Type B pancreatic cell (in vitro differentiated cells): ENCODE results near the gene TSPAN11. TPM values are rescaled to one million over a fixed set of nuclear protein-coding genes. Genes with fewer than 3 reads are reported as not detected.
"Not testable (repeated sequence)": the region's sequence is repeated elsewhere in the genome, so short reads cannot be mapped to it uniquely, and the experiment has no call there.

Experiments
- DNase-seq: peaks from one replicate; pipeline ENCODE4 v3.0.0; 2021; ENCODE audit warnings: mixed read lengths; ENCODE audit not compliant: unreplicated experiment; ENCODE audit errors: extremely low spot score
- H3K27ac Mint-ChIP-seq: 2 replicates; pipeline ENCODE4 v1.8.0; 2021; ENCODE audit warnings: mild to moderate bottlenecking, mixed read lengths
- H3K27me3 Mint-ChIP-seq: 2 replicates; pipeline ENCODE4 v1.8.0; 2021; ENCODE audit warnings: mixed read lengths
- H3K36me3 Mint-ChIP-seq: 2 replicates; pipeline ENCODE4 v1.8.0; 2021; ENCODE audit warnings: mixed read lengths
- H3K4me1 Mint-ChIP-seq: one replicate; pipeline ENCODE4 v1.8.0; 2021; ENCODE audit warnings: mixed read lengths; ENCODE audit not compliant: unreplicated experiment
- H3K4me3 Mint-ChIP-seq: 2 replicates; pipeline ENCODE4 v1.8.0; 2021; ENCODE audit warnings: mild to moderate bottlenecking, mixed read lengths
- H3K9me3 Mint-ChIP-seq: 2 replicates; pipeline ENCODE4 v1.8.0; 2021; ENCODE audit warnings: mixed read lengths
- total RNA-seq: library from RNA; stranded (reverse); gene quantifications from 2 replicates; pipeline ENCODE4 v1.2.1, GENCODE V29; 2021; ENCODE audit warnings: low replicate concordance
- TF ChIP-seq, protein P1 (sequence below): fragments of 200-600 bp; sonication (generic); conservative IDR thresholded peaks from 2 replicates; pipeline ENCODE4 v1.5.0; 2021; ENCODE audit warnings: antibody characterized with exemption, mild to moderate bottlenecking

The TSPAN11 gene
- total RNA-seq, 1 donor from 2014 or later: 52.3 TPM

GRCh38 chr12:31009976-31010375 is 83.4 kb downstream of the TSPAN11 start:
- H3K4me3 Mint-ChIP-seq: no peak overlapping the region

GRCh38 chr12:31011336-31011735 is 84.8 kb downstream of the TSPAN11 start:
- Mint-ChIP-seq H3K9me3 (no peaks in the 10 kb centered on the region), H3K4me1 (peaks cover 7% of the 10 kb centered on the region), H3K4me3 (no peak overlapping the region), H3K27ac (no peak overlapping the region), H3K36me3 (no peaks in the 10 kb centered on the region), H3K27me3 (peaks cover 7% of the 10 kb centered on the region)
- TF ChIP-seq, protein P1, sequence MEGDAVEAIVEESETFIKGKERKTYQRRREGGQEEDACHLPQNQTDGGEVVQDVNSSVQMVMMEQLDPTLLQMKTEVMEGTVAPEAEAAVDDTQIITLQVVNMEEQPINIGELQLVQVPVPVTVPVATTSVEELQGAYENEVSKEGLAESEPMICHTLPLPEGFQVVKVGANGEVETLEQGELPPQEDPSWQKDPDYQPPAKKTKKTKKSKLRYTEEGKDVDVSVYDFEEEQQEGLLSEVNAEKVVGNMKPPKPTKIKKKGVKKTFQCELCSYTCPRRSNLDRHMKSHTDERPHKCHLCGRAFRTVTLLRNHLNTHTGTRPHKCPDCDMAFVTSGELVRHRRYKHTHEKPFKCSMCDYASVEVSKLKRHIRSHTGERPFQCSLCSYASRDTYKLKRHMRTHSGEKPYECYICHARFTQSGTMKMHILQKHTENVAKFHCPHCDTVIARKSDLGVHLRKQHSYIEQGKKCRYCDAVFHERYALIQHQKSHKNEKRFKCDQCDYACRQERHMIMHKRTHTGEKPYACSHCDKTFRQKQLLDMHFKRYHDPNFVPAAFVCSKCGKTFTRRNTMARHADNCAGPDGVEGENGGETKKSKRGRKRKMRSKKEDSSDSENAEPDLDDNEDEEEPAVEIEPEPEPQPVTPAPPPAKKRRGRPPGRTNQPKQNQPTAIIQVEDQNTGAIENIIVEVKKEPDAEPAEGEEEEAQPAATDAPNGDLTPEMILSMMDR: no peak
- DNase-seq: no peak

More at GRCh38 chr12:31009976-31010375, 83.4 kb downstream of the TSPAN11 start:
- Mint-ChIP-seq H3K27ac (no peak overlapping the region), H3K9me3 (no peaks in the 10 kb centered on the region), H3K4me1 (peaks cover 4% of the 10 kb centered on the region), H3K27me3 (peaks cover 7% of the 10 kb centered on the region), H3K36me3 (no peaks in the 10 kb centered on the region)
- TF ChIP-seq, protein P1: no peak
- DNase-seq: no peak

DNA sequence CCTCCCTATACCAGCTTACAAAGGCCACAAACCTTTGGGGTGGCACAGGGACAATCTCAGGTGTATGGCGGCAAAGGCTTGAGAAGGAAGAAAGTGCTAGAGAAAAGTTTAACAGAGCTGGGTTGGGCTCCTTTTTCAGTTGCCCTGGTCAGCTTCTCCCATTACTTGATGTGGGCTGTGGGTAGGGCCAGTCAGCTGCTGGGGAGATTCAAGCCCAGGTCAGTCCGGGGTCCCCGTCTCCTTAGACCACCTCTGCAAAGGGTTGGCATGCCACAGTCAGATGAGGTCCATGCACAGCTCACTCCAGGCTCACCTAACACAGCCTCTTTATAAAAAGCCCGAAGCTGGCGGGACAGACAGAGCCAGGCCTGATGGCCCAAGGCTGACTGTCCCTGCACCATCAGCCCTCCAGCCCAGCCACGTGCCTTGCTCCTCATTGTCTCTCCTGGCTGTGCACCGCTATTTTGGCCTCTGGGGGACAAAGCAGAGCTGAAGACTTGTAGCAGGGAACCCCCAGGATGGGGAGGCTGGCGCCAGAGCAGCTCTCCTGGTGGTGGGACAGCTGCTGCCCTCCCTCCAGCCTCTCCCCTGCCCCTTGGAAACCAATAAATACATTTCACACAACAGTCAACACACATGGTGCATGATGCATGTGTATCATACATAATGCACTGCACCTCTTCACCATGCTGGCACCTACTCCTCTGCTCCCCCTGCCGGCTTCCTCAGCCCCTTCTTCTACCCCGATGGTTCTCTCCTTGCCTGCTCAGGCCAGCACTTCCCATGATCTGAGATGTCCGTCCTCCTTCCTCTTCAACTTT is 85.4 kb downstream of the TSPAN11 start:
- no peaks in the 10 kb centered on the region for H3K36me3 Mint-ChIP-seq
- TF ChIP-seq, protein P1: no peak
- H3K4me3 Mint-ChIP-seq: no peak overlapping the region
- peaks cover 7% of the 10 kb centered on the region for H3K4me1 Mint-ChIP-seq
- H3K27me3 Mint-ChIP-seq: peaks cover 7% of the 10 kb centered on the region
- no peak overlapping the region for H3K27ac Mint-ChIP-seq
- H3K9me3 Mint-ChIP-seq: no peaks in the 10 kb centered on the region
- DNase-seq: no peak

DNA sequence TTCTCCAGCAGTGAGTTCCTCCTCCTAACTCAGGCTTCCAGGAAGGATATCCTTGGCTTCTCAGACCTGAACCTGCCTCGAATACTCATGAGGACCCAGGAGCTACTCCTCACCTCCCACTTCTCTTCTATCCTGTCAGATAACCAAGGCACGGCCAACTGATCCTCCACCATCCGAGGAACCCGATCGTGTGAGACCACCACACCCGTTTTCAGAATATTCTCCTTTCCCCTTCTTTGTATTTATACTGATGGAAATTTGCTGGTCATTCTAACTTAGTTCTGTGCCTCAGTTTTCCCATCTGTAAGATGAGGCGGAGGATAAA is 86.0 kb downstream of the TSPAN11 start:
- not testable (repeated sequence) for H3K9me3 Mint-ChIP-seq, H3K4me3 Mint-ChIP-seq

GRCh38 chr12:31015215-31015614 is 88.7 kb downstream of the TSPAN11 start:
- Mint-ChIP-seq H3K4me3 (no peak overlapping the region), H3K4me1 (peaks cover 3% of the 10 kb centered on the region), H3K27ac (no peak overlapping the region), H3K36me3 (no peaks in the 10 kb centered on the region), H3K27me3 (peaks cover 7% of the 10 kb centered on the region), H3K9me3 (no peaks in the 10 kb centered on the region)
- TF ChIP-seq, protein P1: no peak
- DNase-seq: no peak

More for the DNA sequence above, 86.0 kb downstream of the TSPAN11 start:
- not testable (repeated sequence) for H3K36me3 Mint-ChIP-seq, H3K27me3 Mint-ChIP-seq, DNase-seq, H3K4me1 Mint-ChIP-seq, H3K27ac Mint-ChIP-seq

- Mint-ChIP-seq H3K4me1 (peaks cover 3% of the 10 kb centered on the region), H3K36me3 (no peaks in the 10 kb centered on the region), H3K27ac (no peak overlapping the region), H3K9me3 (no peaks in the 10 kb centered on the region), H3K27me3 (peaks cover 10% of the 10 kb centered on the region), H3K4me3 (no peak overlapping the region)
- TF ChIP-seq, protein P1: no peak
- peak; percentile 44 for DNase-seq
Observed at GRCh38 chr12:31016057-31016456, 89.5 kb downstream of the TSPAN11 start.
